Retinal pigment epithelial cell (primary cell): ENCODE measurements around the gene PTPRS.

Experiments used
- DNase-seq: peaks from one replicate; pipeline ENCODE4 v3.0.0-alpha.2; 2010; ENCODE audit warnings: low read depth
- H3K4me3 ChIP-seq: 2 replicates; pipeline ENCODE4 v1.5.1; 2011; ENCODE audit warnings: mild to moderate bottlenecking, low read length, control low read depth, moderate library complexity
- CTCF ChIP-seq: conservative IDR thresholded peaks from 2 replicates; pipeline ENCODE4 v1.5.1; 2011; ENCODE audit warnings: low read depth, low read length, control low read depth, inconsistent platforms

Gene PTPRS

GRCh38 chr19:5324947-5325346 lies 15.7 kb downstream of the PTPRS start:
- TF ChIP-seq CTCF: no peak
- no peak for DNase-seq

GRCh38 chr19:5323475-5323811 lies 17.2 kb downstream of the PTPRS start:
- no peak for TF ChIP-seq CTCF
- DNase-seq: no peak
- H3K4me3 ChIP-seq: no peak overlapping the region

More at GRCh38 chr19:5324947-5325346, 15.7 kb downstream of the PTPRS start:
- H3K4me3 ChIP-seq: no peak overlapping the region

- no peak overlapping the region for H3K4me3 ChIP-seq
- DNase-seq: no peak
- TF ChIP-seq CTCF: no peak
These were observed 18.5 kb downstream of the PTPRS start for GRCh38 chr19:5321851-5322681.

GRCh38 chr19:5321066-5321642 lies 19.5 kb downstream of the PTPRS start:
- DNase-seq: no peak
- no peak overlapping the region for H3K4me3 ChIP-seq
- TF ChIP-seq CTCF: no peak

- no peak for TF ChIP-seq CTCF
- H3K4me3 ChIP-seq: no peak overlapping the region
- DNase-seq: no peak
These were observed 21.1 kb downstream of the PTPRS start for GRCh38 chr19:5319516-5319915.

GRCh38 chr19:5318306-5318705 lies 22.3 kb downstream of the PTPRS start:
- TF ChIP-seq CTCF: no peak
- H3K4me3 ChIP-seq: no peak overlapping the region
- DNase-seq: no peak

GRCh38 chr19:5317321-5317720 lies 23.3 kb downstream of the PTPRS start:
- no peak for DNase-seq
- TF ChIP-seq CTCF: no peak
- H3K4me3 ChIP-seq: no peak overlapping the region
